Kasumi-1 (cell line): ENCODE data around the gene GPX7.

Experiments used
- DNase-seq, 2 experiments: peaks; one replicate each; lab custom pipeline; 2025; lab: John Stamatoyannopoulos, UW

GPX7 gene

DNA sequence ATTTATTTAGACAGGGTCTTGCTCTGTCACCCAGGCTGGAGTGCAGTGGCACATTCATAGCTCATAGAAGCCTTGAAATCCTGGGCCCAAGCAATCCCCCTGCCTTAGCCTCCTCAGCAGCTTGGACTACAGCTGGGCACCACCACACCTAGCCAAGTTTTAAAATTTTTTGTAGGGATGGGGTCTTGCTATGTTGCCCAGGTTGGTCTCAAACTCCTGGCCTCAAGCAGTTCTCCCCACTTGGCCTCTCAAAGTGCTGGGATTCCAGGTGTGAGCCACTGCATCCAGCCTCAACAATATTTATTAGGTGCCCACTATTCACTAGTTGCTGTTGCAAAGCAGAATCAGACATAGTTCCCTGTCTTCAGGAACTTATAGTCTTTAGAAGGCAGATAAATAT lies 14.1 kb upstream of the GPX7 start:
- DNase-seq = no peak

DNA sequence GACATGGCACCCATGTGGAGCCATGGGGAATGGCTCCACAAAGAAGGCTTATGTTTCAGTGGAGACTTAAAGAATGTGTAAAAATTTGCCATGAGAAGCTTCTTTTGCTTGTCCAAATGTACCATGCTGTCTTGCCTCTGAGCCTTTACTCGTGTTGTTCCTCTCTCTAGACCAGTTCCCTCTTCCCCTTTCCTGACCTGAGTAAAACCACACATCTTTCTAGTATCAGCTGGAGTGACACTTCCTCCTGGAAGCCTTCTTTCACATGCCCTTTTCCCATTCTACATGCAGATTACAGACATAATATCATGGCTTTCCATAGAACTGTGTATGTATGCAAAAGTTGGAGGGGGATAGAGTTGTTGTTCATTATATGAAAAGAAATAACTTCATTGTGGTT lies 13.6 kb upstream of the GPX7 start:
- peak; percentile 69 to 74 for DNase-seq

DNA sequence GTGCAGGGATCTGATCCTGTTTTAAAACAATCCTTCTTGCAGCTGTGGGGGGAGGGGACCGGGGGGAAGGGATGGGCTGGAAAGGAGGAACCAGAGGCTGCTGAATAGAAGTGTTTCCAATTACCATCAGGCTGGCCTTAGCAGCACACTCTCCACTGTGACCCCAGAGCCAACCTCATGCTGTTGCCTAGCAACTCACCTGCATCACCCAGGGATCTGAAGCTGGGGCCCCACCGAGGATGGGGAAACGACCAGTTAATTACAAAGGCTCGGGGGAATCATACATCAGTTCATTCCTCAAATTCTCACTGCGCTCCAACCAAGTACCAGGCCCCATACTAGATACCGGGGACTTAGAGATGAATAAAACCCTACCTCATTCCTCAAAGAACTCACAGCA lies 11.9 kb upstream of the GPX7 start:
- DNase-seq = no peak

DNA sequence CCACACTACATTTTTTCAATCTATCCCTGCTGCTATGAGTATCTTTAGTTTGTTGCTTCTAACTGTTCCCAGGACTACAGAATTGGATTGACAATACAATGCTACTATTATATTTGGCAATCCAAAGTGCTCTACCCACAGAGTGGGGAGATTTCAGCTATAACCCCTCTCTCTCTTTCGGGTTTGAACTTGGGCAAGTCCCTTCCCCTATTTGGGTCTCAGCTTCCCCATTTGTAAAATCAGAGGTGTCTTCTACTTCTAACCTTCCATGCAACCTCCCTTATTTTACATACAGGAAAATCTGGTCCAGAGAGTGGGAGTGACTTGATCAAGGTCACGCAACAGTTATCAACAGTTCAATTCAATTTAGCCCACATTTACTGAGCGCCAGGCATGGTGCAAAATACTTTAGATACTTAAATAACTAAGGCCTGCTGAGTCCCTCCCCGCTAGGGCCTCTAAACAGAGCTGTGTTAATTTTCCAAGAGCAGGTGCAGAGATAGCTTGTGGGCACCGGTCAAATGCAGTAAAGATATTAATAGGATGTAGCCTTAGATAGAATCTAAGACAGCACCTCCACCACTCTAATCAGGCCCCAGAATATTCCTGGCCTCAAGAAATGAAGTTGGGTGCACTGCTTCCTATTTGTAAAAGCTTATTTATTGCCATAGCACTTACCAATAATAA lies 9.4 kb upstream of the GPX7 start:
- DNase-seq = no peak

DNA sequence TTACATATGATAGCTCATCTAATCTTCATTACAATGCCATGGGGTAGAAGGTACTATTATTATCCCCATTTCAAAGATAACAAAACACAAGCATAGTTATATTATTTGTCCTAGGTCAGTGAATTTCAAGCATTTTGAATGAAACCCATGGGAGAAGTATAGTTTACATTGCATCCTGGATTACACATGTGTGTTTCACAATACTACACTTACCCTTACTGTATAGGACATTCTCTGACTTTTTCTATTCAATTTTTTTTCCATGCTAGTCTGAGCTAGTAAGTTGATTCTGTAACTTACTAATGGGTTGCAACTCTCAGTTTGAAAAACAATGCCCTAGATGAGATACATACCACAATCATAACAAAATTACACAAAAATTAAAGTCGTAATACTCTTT lies 8.7 kb upstream of the GPX7 start:
- no peak for DNase-seq

DNA sequence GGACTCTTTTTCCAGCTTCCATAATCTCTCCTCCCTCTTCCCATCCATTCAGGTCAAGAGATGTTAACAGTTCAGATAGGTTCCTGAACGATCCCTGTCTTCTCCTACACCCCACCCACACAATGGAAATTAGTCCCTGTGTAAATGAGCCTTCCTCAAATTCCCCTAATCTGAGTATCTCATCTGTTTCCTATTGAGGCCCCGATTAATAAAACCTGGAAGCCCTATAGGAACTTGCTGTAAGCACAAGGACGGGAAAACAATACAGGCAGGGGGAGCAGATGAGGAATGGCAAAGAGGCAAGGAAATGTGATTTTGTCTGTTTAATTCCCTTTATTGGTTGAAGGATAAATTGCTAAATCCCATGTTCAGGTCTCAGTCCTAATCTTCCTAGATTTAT lies 7.1 kb upstream of the GPX7 start:
- DNase-seq = no peak

DNA sequence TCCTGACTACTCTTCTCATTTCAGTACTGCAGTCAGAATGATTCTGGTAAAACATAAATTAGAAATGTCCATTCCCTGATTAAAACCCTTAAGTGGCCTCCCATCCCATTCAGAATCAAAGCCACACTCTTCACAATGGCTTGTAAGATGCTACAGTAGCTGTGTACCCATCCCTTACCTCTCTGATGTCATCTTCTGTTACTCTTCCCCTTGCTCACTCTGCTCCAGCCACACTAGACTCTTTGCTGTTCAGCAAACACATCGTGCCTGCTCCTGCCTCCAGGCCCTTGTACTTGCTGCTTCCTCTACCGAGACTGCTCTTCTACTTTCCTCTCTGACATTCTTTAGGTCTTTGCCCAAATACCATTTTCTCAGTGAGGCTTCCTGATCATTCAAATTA lies 4.3 kb upstream of the GPX7 start:
- no peak for DNase-seq

DNA sequence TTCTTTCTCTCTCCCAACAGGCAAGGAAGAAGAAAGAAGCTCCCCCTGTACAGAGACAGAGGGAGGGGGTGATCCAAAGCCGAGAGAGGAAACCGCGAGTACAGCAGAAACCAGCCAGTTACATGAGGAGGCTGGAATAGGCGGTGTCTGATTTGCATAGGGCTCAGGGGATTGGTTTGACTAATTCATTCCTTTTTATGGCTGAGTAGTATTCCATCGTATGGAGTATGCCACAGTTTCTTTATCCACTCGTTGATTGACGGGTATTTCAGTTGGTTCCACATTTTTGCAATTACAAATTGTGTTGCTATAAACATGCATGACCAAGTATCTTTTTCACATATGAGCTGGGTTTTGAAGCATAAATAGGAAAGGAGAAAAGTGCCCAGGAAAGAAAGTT lies 3.4 kb upstream of the GPX7 start:
- DNase-seq = no peak

DNA sequence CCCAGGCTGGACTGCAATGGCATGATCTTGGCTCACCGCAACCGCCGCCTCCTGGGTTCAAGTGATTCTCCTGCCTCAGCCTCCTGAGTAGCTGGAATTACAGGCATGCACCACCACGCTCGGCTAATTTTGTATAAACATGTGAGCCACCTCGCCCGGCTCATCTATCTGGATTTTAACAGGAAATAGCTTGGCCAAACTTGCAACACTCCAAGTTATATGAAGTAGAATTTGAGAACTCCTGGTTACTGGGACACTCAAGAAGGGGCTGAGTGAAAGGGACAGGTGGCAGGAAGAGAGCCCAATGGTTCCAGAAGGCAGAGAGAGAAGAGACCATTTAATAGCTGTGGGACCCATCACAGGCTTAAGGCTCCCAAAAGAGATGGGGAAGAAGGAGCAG lies 2.9 kb upstream of the GPX7 start:
- no peak for DNase-seq

DNA sequence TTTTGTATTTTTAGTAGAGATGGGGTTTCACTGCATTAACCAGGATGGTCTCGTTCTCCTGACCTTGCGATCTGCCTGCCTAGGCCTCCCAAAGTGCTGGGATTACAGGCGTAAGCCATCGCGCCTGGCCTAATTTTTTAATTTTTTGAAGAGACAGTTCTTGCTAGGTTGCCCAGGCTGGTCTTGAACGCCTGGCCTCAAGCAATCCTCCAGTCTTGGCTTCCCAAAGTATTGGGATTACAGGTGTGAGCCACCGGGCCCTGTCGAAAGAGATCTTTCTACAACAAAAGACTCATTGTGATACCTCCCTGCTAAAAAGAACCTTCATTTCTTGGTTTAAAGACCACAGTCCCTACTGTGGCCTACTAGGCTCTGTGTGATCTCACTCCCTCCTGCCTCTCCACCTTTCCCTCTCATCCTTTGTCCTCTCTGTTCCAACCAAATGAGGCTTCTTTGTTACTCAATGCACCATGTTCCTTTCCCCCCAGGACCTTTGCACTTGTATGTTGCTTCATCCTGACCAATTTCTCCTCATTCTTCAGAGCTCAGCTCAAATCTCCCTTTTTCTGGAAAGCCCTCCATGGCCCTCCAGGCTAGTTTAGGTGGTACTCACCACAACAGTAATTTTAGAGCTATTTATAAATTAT lies 1.5 kb upstream of the GPX7 start:
- DNase-seq = no peak

DNA sequence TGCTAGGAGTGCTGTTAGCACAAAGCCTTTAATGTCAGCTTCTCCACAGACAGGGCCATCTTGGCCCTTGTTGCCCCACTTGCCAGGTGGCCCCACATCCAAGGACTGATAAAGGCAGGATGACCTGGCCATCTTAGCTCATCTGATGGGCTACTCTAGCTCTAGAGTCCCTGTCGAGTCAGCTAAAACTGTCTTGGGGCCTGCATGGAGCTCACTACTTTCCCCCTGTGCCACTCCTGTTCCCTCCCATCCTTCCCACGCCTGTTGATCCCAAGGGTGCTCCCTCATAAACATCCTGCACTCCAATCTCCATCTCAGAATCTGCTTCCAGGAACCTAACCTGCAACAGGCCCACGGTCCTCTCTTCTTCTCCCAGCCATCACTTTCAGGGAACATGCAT lies 652 bp upstream of the GPX7 start:
- no peak for DNase-seq

DNA sequence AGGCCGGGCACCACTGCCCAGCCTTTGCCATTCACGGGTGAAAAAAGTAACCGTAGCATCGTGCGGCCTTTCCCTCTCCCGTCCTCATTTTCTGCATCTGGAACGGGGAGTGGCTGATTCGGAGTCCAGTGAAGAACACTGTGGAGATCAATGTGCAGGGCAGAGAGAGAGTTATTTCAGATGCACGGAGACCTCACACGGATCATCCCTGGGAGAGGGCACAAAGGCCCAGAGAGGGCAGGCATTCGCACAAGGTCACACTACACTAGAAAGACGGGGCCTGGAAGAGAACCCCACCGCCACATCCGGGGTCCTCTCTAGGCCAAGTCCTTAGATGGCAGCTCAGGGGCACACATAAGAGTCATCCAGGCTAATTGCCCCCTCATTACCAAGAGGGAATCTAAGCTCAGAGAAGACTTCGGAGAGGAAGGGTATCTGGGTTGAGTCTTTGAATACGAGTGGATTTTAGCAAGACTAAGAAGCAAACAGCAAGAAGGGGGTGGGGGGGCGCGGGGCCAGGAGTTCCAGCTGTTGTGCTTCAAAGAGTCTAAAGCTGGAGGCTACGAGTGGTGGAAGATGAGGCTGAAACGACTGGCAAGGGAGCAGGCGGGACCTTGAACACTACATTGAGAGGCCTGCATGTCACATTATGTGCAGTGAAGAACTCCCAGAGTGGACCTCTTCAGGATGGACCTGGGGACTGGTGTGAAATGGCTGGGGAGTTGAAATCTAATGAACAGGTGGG lies 857 bp downstream of the GPX7 start:
- DNase-seq = peak; percentile 24 to 38

DNA sequence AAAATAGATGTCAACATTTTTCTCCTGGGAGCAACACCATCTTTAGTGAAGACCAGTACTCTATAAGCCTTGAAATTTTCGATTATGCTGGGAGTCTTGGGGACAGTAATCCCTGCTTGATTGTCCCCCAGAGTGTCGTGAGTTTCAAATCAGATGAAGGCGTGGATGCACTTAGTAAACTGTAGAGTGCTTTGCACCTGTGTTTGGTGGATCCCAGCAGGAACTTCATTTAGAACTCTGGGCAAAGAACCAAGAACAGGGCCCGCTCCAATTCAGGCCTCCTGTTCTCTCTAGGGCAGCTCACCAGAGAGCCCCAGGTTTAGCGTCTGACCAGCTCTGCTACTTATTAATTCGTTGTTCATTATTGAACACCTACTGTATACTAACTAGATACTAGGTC lies 1.5 kb downstream of the GPX7 start:
- no peak for DNase-seq

DNA sequence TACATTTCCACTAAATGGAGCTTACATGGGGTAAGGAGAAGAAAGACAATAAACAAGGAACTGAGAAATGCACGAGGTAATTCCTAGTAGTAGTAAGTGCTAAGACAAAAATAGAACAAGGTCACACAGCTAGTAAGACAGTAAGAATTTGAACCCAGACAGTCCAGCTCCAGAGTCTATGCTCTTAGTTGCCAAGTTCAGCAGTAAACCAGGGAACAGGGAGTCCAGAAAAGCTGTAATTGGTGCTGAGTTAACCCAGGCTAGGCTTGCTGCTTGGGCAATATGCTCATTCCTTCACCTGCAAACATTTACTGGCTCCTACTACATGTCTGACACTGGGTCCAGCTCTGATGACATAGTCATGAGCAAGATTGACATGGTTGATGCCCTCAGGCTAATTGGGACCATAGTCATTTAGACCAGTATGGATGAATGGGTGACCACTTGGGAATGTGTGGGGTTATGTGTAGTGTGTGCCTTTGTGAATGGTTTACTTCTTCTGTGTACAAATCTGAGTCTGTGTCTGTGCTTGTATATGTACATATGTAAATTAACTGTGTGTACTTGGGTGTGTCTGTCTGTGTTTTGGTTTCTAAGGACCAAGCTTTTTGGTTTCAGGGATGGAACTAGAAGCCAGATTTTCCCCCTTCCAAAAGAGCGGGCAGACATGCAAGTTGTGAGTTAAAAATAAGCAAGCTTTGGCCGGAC lies 2.0 kb downstream of the GPX7 start:
- no peak for DNase-seq

DNA sequence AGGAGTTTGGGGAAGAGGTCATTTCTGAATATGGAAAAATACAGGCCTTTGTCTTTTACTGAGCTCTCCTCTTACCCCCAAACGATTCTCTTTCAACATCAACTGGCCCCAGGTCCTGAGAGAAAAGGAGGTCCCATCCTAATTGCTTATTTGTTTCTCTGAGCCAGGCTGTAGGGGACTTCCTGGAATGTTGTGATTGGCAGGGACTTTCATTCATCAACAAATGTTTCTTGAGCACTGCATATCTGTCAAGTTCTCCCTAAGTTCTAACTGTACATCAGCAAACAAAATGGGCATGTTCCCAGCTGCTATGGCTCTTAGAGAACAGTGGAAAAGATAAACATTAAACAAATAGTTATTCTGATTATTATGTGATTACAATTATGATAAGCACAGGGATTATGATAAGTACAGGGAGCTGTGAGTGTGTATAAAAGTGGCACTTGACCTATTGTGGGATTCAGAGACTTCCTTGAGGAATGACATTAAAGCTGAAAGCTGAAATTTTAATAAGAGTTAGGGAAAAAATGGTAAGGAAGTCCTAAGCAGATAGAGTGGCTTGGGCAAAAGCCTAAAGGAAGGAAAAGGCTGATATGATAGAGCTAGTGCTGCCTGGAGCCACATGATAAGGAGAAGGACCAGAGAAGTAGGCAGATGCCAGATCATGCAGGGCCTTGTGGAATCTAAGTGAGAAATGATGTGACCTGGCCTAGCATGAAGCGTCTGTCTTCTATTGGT lies 11.6 kb downstream of the GPX7 start:
- DNase-seq = no peak

DNA sequence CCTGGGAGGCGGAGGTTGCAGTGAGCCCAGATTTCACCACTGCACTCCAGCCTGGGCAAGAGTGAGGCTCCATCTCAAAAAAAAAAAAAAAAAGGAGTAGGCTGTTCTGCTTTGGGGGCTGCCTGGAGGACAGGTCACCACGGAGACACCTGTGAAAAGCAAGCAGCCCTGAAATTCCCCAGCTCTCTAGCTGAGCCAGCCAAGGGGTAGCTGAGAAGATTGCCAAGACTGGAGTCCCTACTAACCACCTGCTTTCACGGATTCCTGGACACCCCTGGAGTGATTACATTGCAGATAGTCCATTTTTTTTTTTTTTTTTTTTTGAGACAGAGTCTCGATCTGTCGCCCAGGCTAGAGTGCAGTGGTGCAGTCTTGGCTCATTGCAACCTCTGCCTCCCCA lies 12.5 kb downstream of the GPX7 start:
- no peak for DNase-seq

DNA sequence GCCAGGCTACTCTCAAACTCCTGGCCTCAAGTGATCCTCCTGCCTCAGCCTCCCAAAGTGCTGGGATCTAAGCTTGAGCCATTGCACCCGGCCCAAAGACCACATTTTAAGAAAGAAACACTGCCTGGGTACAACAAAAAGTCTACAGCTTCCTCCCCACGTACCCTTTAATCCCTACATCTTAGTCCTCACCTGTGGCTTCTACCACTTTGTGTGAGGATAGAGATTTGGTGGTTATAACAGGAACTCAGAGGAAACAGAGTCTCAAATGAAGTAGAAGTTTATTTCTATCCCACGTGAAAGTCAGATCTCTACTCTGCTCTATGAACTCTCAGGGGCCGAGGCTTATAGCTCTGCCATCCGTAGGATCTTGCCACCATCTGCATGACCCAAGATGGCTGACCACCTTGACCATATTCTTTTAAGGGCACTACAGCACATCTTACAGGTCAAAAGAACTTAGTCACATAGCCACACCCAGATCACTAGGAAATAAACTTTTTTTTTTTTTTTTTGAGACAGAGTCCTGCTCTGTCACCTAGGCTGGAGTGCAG lies 13.4 kb downstream of the GPX7 start:
- no peak for DNase-seq

DNA sequence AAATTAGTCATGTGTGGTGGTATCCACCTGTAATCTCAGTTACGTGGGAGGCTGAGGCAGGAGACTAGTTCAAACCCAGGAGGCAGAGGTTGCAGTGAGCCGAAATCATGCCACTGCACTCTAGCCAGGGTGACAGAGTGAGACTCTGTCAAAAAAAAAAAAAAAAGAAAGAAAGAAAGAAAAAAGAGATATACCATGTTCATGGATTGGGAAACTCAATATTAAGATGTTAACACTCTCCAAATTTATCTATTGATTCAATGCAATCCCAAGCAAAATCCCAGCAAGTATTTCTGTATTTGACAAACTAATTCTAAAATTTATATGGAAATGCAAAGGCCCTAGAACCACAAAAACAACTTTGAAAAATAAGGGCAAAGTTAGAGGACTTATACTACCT lies 19.8 kb downstream of the GPX7 start:
- DNase-seq = no peak

DNA sequence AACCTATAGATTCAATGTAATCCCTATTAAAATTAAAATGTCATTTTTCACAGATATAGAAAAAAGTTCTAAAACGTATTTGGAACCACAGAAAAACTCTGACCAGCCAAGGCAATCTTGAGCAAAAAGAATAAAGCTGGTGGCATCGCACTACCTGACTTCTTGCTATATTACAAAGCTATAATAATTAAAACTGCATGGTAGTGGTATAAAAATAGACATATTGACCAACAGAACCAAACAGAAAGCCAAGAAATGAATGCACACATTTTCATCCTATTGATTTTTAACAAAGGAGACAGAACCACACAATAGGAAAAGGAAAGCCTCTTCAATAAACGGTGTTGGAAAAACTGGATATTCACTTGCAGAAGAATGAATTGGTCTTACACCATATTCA lies 21.6 kb downstream of the GPX7 start:
- no peak for DNase-seq

DNA sequence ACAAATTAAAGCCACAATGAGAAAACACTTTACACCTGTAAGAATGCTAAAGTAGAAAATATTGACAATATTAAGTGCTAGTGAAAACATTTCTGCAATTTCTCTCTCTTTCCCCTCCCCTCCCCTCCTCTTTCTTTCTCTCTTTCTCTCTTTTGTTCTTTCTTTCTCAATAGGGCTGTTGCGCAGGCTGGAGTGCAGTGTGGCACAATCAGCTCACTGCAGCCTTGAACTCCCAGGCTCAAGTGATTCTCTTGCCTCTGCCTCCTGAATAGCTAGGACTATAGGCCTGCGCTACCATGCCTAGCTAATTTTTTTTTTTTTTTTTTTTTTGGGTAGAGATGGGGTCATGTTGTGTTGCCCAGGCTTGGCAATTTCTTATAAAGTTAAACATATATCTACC lies 24.9 kb downstream of the GPX7 start:
- DNase-seq = no peak

DNA sequence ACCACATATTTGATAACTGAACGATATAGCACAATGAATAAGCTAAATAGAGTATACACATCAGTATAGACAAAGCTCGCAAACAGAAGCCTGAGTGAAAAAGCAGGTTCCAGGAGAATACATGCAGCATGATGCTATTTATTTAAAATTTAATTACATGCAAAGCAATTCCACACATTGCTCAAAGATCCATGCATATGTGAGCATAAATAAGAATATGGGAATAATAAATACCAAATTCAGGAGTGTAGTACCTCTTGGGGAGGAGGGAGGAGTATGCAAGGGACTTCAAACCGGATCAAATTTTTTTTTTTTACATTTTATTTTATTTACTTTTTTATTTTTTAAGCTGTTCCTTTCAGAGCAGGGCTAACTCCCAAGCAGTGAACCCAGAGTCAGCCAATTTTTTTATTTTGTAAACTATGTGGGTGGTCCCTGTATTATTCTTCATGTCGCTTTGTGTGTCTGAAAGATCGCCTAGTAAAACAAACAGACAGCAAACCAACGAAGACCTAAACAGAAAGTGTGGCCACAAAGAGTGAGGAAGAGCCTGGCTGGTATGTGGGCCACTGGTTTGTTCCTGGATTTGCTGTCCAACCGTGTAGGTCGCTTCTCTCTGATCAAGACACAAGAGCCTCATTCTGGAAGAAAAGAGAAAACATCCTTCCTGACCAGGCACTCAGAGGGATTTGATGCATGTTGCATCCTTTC lies 26.6 kb downstream of the GPX7 start:
- no peak for DNase-seq
